PFSK-1 (cell line): Measurements from ENCODE around the gene NTN1.

Experiments used
- FOXP2 ChIP-seq: optimal IDR thresholded peaks from 2 replicates; pipeline ENCODE3; 2011; ENCODE audit warnings: borderline replicate concordance, control low read depth, inconsistent platforms; ENCODE audit not compliant: insufficient read depth; ENCODE audit errors: extremely low read length, extremely low read depth
- POLR2AphosphoS5 ChIP-seq: IDR thresholded peaks from 2 replicates; pipeline ENCODE4 v1.6.1; 2012; ENCODE audit warnings: low read depth, mild to moderate bottlenecking, control low read depth, low read length, moderate library complexity
- SIN3A ChIP-seq: IDR thresholded peaks from 2 replicates; pipeline ENCODE4 v1.6.1; 2012; ENCODE audit warnings: mild to moderate bottlenecking, low read length, moderate library complexity, borderline replicate concordance; ENCODE audit not compliant: insufficient read depth
- TAF1 ChIP-seq: IDR thresholded peaks from 2 replicates; pipeline ENCODE4 v1.6.1; 2012; ENCODE audit warnings: low read length, control low read depth, borderline replicate concordance; ENCODE audit not compliant: insufficient read depth
- TF ChIP-seq, protein P1 (sequence below), 2 experiments: IDR thresholded peaks; 2 replicates each; pipeline versions ENCODE4 v1.6.1 to v1.8.0; 2011 to 2012; ENCODE audit warnings: low read depth in 2 of 2, low read length in 2 of 2, control low read depth in 1 of 2, inconsistent platforms in 1 of 2, mild to moderate bottlenecking in 1 of 2, moderate library complexity in 1 of 2; ENCODE audit not compliant: insufficient read depth in 1 of 2

The NTN1 gene

DNA sequence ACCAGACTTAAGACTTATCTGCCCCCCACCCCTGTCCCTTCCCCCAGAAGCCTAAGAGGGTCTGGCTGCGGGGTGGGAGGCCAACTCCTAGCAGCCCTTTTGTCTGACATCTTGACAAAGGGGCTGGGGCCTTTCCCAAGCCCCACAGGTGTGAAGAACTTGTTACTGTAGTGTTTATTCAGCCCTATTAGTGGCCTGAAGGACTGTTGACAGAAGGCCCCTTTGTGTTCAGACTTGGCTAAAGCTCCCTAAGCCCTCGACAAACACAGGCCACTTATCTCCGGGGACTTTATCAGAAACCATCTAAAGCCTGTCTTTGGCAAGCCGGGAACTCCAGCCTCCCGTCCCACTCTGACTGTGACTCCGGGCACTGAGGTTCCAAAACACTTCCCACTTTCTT is 129.8 kb downstream of the NTN1 start:
- TF ChIP-seq, protein P1, sequence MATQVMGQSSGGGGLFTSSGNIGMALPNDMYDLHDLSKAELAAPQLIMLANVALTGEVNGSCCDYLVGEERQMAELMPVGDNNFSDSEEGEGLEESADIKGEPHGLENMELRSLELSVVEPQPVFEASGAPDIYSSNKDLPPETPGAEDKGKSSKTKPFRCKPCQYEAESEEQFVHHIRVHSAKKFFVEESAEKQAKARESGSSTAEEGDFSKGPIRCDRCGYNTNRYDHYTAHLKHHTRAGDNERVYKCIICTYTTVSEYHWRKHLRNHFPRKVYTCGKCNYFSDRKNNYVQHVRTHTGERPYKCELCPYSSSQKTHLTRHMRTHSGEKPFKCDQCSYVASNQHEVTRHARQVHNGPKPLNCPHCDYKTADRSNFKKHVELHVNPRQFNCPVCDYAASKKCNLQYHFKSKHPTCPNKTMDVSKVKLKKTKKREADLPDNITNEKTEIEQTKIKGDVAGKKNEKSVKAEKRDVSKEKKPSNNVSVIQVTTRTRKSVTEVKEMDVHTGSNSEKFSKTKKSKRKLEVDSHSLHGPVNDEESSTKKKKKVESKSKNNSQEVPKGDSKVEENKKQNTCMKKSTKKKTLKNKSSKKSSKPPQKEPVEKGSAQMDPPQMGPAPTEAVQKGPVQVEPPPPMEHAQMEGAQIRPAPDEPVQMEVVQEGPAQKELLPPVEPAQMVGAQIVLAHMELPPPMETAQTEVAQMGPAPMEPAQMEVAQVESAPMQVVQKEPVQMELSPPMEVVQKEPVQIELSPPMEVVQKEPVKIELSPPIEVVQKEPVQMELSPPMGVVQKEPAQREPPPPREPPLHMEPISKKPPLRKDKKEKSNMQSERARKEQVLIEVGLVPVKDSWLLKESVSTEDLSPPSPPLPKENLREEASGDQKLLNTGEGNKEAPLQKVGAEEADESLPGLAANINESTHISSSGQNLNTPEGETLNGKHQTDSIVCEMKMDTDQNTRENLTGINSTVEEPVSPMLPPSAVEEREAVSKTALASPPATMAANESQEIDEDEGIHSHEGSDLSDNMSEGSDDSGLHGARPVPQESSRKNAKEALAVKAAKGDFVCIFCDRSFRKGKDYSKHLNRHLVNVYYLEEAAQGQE (IDR thresholded peaks at IDR 0.05; ENCODE audit: insufficient read depth in 1 of 2, low read depth in 2 of 2, low read length in 2 of 2), result no peak
- no peak for TF ChIP-seq SIN3A
- TF ChIP-seq TAF1, result no peak
- no peak for TF ChIP-seq POLR2AphosphoS5
- TF ChIP-seq FOXP2, result no peak

DNA sequence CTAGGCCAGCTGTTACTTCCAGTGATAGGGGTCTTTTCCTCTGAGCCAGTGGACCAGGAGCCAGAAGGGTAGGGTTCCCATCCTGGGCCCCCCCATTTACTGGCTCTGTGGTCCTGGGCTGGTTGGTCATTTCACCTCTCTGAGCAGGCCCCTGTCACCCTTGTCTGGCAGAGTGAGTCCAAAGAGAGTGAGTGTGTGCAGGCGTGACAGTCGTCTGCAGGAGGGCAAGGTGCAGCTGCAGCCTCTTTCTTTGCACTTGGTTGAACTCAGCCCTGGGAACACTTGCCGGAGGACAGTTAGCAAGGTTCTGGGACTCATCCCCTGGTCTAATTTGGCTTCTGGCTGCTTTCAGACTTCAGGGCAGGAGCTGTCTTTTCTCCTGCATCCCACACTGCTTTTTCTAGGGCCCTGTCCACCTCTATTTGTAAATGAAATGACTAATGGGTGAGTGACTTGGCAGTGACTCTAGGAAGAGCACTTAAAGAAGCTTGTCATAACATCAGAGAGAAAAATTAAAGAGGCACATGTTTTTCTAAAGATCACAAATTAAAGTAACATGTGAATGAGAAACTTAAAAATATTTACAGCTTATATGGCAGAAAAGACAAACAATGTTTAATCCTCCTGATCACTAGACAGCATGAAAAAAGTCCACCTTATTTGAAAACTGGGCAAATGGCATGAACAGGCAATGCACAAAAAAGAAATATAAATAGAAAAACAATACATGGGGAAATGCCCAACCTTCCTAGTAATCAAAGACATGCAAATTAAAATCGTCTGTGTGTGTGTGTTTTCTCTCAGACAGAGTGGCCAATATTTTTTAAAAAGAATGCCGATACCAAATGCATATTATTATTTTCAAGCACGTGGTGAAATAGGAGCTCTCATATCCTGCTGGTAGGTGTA is 137.5 kb downstream of the NTN1 start:
- TF ChIP-seq, protein P1 (IDR thresholded peaks at IDR 0.05; ENCODE audit: insufficient read depth in 1 of 2, low read depth in 2 of 2, low read length in 2 of 2), result no peak
- TF ChIP-seq POLR2AphosphoS5 (no peak), TAF1 (no peak), SIN3A (no peak)

DNA sequence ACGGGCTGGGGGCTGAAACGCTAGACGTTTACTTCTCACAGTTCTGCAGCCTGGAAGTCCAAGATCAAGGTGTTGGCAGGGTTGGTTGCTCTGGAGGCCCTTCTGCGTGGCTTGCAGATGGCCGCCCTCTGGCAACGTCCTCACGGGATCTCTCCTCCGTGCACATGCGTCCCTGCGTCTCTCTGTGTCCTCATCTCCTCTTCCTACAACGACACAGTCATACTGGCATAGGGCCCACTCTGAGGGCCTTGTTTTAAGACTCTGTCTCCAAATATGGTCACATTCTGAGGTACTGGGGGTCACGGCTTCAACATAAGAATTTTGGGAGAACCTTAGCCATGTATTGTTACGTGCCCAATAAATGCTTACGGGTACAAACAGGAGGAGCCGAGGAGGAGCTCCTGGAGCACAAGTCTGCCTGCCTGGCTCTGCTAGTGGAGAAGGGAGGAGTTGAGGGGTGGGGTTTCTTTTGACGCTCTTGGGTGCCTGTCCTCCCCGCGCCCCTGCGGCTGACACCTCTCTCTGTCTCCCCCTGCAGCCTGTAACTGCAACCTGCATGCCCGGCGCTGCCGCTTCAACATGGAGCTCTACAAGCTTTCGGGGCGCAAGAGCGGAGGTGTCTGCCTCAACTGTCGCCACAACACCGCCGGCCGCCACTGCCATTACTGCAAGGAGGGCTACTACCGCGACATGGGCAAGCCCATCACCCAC is 141.1 kb downstream of the NTN1 start:
- TF ChIP-seq POLR2AphosphoS5 (no peak), TAF1 (no peak), FOXP2 (no peak), SIN3A (no peak)
- TF ChIP-seq, protein P1 (IDR thresholded peaks at IDR 0.05; ENCODE audit: insufficient read depth in 1 of 2, low read depth in 2 of 2, low read length in 2 of 2), result no peak

DNA sequence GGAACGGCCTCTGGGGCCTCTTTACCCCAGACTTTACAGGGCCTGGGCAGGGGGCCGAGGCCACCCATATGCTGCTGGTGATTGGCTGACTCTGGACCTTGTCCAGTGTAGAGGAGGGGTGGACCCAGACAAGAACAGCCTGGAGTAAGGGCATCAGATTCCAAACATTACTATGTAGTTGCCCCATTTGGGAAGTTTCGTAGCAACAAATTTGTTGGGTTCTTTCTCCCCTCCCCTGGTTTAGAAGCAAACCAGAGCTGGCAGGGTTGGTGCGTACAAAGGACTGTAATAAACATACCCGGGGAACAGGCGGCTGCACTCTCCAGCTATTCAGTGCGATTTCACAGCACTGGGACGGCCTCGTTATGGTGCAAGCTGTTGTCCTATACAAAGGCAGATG is 145.5 kb downstream of the NTN1 start:
- TF ChIP-seq, protein P1 (IDR thresholded peaks at IDR 0.05; ENCODE audit: insufficient read depth in 1 of 2, low read depth in 2 of 2, low read length in 2 of 2), result no peak
- TF ChIP-seq TAF1 (no peak), FOXP2 (no peak), SIN3A (no peak), POLR2AphosphoS5 (no peak)
